Activated CD8-positive, alpha-beta memory T cell treated with anti-CD3 and anti-CD28 coated beads, Interleukin-2, amount 50 U/mL, for 1 hour (primary cell): Measurements from ENCODE around the gene GLDN.
"Not testable (repeated sequence)": the region's sequence is repeated elsewhere in the genome, so short reads cannot be mapped to it uniquely, and the experiment has no call there.

ENCODE experiments used
- DNase-seq: peaks from one replicate; pipeline ENCODE4 v3.0.0-alpha.2; 2020; ENCODE audit errors: extremely low read depth

The GLDN gene

DNA sequence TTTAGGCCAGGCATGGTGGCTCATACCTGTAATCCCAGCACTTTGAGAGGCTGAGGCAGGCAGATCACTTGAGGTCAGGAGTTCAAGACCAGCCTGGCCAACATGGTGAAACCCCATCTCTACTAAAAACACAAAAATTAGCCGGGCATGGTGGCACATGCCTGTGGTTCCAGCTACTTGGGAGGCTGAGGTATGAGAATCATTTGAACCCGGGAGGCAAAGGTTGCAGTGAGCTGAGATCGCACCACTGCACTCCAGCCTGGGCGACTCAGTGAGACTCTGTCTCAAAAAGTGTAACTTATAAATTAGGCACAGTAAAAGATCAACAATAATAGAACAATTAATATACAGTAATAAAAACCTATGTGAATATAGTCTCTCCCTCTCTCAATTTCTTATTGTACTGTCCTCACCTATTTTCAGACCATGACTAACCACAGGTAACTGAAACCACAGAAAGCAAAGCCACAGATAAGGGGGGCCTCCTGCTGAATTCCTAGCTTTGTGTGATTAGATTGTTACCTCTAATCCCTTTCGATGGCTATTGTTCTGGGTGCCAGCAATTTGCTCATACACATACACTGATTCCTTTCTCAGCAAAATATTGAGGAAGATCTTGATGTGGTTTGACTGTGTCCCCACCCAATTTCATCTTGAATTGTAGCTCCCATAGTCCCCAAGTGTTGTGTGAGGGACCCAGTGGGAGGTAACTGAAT lies 104.7 kb downstream of the GLDN start:
- not testable (repeated sequence) for DNase-seq

DNA sequence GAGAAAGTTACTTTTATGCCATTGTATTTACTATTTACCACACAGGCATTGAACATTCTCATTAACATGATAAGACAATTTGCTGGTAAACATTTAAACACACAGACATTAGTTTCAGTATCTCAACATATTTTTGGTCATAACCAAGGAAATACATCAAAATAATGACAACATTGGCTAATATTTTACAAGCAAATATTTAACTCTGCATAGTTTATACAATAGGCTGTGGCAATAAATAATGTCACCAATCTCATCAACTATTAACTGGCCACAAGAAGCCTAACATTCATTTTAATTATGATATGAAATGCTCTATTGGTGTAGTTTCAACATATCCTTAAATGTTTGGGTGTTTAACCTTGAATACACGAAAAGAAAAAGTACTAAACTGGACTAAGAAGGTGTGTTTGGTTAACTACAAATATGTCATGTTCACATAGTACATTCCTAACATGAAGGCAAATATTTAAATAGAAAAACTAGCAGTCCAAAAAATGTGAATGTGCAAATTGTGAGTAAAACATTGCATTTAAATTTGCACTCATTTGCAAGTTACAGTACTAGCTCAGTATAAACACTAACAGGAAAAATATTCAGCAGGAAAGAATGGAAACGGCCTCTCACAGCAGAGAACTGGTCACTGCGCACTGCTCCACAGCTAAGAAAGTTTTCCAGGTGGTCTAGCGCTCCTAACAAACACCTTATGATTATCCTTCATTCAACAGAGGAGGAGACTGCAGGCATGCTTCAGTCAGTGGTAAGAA lies 106.6 kb downstream of the GLDN start:
- DNase-seq: no peak

- DNase-seq: no peak
Observed at GRCh38 chr15:51448622-51449399, 107.4 kb downstream of the GLDN start.

- no peak for DNase-seq
Observed at GRCh38 chr15:51450001-51450400, 108.5 kb downstream of the GLDN start.
